OCI-LY1 (cell line): ENCODE measurements around the gene RNF207.

ENCODE experiments used
- H2AFZ ChIP-seq: fragments of 200-600 bp; sonication (generic), shearing (Covaris generic); 2 replicates; pipeline ENCODE4 v1.6.0; 2014; ENCODE audit warnings: antibody characterized with exemption, mild to moderate bottlenecking, low read length
- H3F3A ChIP-seq: fragments of 200-600 bp; sonication (generic), shearing (Covaris generic); 2 replicates; pipeline ENCODE4 v1.6.0; 2014; ENCODE audit warnings: mild to moderate bottlenecking, antibody characterized with exemption, low read length, moderate library complexity; ENCODE audit not compliant: insufficient read depth
- H3K27ac ChIP-seq: fragments of 200-600 bp; sonication (generic); 2 replicates; pipeline ENCODE4 v1.5.1; 2014; ENCODE audit warnings: low read length, mixed run types, mild to moderate bottlenecking, low read depth; ENCODE audit not compliant: poor library complexity, severe bottlenecking
- H3K27me3 ChIP-seq: fragments of 200-600 bp; sonication (generic); 2 replicates; pipeline ENCODE4 v1.6.0; 2014; ENCODE audit warnings: antibody characterized with exemption, mild to moderate bottlenecking, low read length, moderate library complexity; ENCODE audit not compliant: insufficient read depth
- H3K36me3 ChIP-seq: fragments of 200-600 bp; sonication (generic); 2 replicates; pipeline ENCODE4 v1.6.1; 2014; ENCODE audit warnings: mild to moderate bottlenecking, antibody characterized with exemption, low read length, moderate library complexity, mixed read lengths; ENCODE audit not compliant: insufficient read depth
- H3K4me1 ChIP-seq: fragments of 200-600 bp; sonication (generic); 2 replicates; pipeline ENCODE4 v1.5.1; 2014; ENCODE audit warnings: mild to moderate bottlenecking, low read length, moderate library complexity; ENCODE audit not compliant: insufficient read depth, severe bottlenecking
- H3K4me2 ChIP-seq: fragments of 200-600 bp; sonication (generic), shearing (Covaris generic); 2 replicates; pipeline ENCODE4 v1.6.1; 2014; ENCODE audit warnings: low read length
- H3K4me3 ChIP-seq: fragments of 200-600 bp; sonication (generic); 2 replicates; pipeline ENCODE4 v1.5.1; 2014; ENCODE audit warnings: low read length, low read depth, mild to moderate bottlenecking, mixed read lengths; ENCODE audit not compliant: poor library complexity, severe bottlenecking
- H3K79me2 ChIP-seq: fragments of 200-600 bp; shearing (Covaris generic); 2 replicates; pipeline ENCODE4 v1.6.1; 2016; ENCODE audit warnings: mixed run types, low read length, mixed read lengths; ENCODE audit not compliant: insufficient read depth
- H3K9ac ChIP-seq: fragments of 200-600 bp; sonication (generic), shearing (Covaris generic); 2 replicates; pipeline ENCODE4 v1.6.1; 2014; ENCODE audit warnings: mild to moderate bottlenecking, low read length, mixed read lengths
- H3K9me2 ChIP-seq: fragments of 200-600 bp; sonication (generic), shearing (Covaris generic); 2 replicates; pipeline ENCODE4 v1.6.1; 2014; ENCODE audit warnings: low read depth, mild to moderate bottlenecking, low read length, mixed read lengths
- H3K9me3 ChIP-seq: fragments of 200-600 bp; shearing (Covaris generic); 2 replicates; pipeline ENCODE4 v1.6.1; 2014; ENCODE audit warnings: low read length, mixed read lengths
- H4K20me1 ChIP-seq: fragments of 200-600 bp; sonication (generic), shearing (Covaris generic); 2 replicates; pipeline ENCODE4 v1.6.0; 2016; ENCODE audit warnings: mild to moderate bottlenecking, low read length; ENCODE audit not compliant: insufficient read depth
- EZH2 ChIP-seq: fragments of 200-600 bp; sonication (generic), shearing (Covaris generic); IDR thresholded peaks from 2 replicates; pipeline ENCODE4 v1.8.0; 2017; ENCODE audit warnings: borderline replicate concordance, mixed run types, mild to moderate bottlenecking, antibody characterized with exemption, low read length, moderate library complexity, mixed read lengths
- TF ChIP-seq, protein P1 (sequence below): fragments of 200-600 bp; sonication (generic), shearing (Covaris generic); IDR thresholded peaks from 2 replicates; pipeline ENCODE4 v1.5.1; 2017; ENCODE audit warnings: mild to moderate bottlenecking, antibody characterized with exemption, low read length, moderate library complexity, mixed read lengths

RNF207 gene

DNA sequence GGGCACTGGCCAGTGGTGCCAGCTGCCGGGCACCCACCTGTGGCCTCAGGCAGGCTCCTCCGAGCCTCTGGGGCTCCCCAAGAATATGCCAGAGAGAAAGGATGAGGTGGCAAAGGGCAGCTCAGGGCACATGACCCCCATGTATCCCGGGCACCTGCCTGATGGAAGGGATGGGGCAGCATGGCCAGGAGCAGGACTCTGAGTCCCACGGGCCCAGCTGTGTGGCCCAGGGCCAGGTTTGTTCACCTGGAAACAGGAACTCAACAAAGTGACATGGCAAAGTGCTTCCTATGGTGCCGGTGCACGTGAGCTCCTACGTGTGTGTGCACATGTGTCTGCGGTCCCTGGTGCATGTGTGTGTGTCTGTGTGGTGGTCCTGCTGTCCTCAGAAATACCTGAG is 64.5 kb downstream of the RNF207 start:
- Histone ChIP-seq H3K36me3 (no peaks in the 10 kb centered on the region), H2AFZ (no peak overlapping the region), H3K9me2 (no peaks in the 10 kb centered on the region), H4K20me1 (no peaks in the 10 kb centered on the region), H3K4me3 (no peak overlapping the region), H3K27me3 (0 out of 2 replicates have a peak, but pooled peaks cover 3% of the 10 kb centered on the region), H3K4me2 (no peak overlapping the region), H3K9ac (no peak overlapping the region), H3K27ac (no peak overlapping the region), H3K9me3 (no peaks in the 10 kb centered on the region), H3F3A (no peaks in the 10 kb centered on the region), H3K4me1 (no peaks in the 10 kb centered on the region), H3K79me2 (no peaks in the 10 kb centered on the region)
- TF ChIP-seq, protein P1, sequence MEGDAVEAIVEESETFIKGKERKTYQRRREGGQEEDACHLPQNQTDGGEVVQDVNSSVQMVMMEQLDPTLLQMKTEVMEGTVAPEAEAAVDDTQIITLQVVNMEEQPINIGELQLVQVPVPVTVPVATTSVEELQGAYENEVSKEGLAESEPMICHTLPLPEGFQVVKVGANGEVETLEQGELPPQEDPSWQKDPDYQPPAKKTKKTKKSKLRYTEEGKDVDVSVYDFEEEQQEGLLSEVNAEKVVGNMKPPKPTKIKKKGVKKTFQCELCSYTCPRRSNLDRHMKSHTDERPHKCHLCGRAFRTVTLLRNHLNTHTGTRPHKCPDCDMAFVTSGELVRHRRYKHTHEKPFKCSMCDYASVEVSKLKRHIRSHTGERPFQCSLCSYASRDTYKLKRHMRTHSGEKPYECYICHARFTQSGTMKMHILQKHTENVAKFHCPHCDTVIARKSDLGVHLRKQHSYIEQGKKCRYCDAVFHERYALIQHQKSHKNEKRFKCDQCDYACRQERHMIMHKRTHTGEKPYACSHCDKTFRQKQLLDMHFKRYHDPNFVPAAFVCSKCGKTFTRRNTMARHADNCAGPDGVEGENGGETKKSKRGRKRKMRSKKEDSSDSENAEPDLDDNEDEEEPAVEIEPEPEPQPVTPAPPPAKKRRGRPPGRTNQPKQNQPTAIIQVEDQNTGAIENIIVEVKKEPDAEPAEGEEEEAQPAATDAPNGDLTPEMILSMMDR: no peak
- no peak for TF ChIP-seq EZH2
